NT2/D1 (cell line): ENCODE results near the gene ZNF385B.

Experiments used
- SUZ12 ChIP-seq: IDR thresholded peaks from 2 replicates; pipeline ENCODE4 v1.6.1; 2011; ENCODE audit not compliant: insufficient read length, insufficient read depth; ENCODE audit errors: extremely low read depth
- YY1 ChIP-seq: IDR thresholded peaks from 2 replicates; pipeline ENCODE4 v1.6.1; 2011; ENCODE audit not compliant: insufficient read length, insufficient read depth
- ZNF274 ChIP-seq: IDR thresholded peaks from 2 replicates; pipeline ENCODE4 v1.6.1; 2011; ENCODE audit warnings: mild to moderate bottlenecking, low read depth, low read length

GRCh38 chr2:179744401-179744800, 117.0 kb downstream of the ZNF385B start:
- TF ChIP-seq SUZ12 (no peak), ZNF274 (no peak), YY1 (no peak)
